Tibial artery (tissue), 4 donors: Measurements from ENCODE around the gene DNASE1.

Experiments used
- DNase-seq, 2 donors: peaks; one replicate each; pipeline ENCODE4 v3.0.0-alpha.2; 2019
- H3K27ac ChIP-seq, 2 donors: fragments of 200-600 bp; sonication (generic) in 1 of 2; 1 replicate in 1 of 2; 2 replicates in 1 of 2; pipeline ENCODE4 v1.5.1; 2018 to 2019; ENCODE audit warnings: mild to moderate bottlenecking in 1 of 2
- H3K27me3 ChIP-seq, 2 donors: fragments of 200-600 bp; sonication (generic) in 1 of 2; one replicate each; pipeline versions ENCODE4 v1.5.1 to v1.6.0; 2016 to 2019
- H3K36me3 ChIP-seq, 3 donors: fragments of 200-600 bp; sonication (generic) in 2 of 3; one replicate each; pipeline ENCODE4 v1.5.1; 2016 to 2019; ENCODE audit warnings: mild to moderate bottlenecking in 2 of 3
- H3K4me1 ChIP-seq, 4 donors: fragments of 200-600 bp; sonication (generic) in 2 of 4; 1 replicate in 3 of 4; 2 replicates in 1 of 4; pipeline ENCODE4 v1.5.1; 2016 to 2019
- H3K4me3 ChIP-seq, 2 donors: fragments of 200-600 bp; sonication (generic) in 1 of 2; 1 replicate in 1 of 2; 2 replicates in 1 of 2; pipeline ENCODE4 v1.5.1; 2018 to 2019; ENCODE audit warnings: mild to moderate bottlenecking in 2 of 2
- H3K9me3 ChIP-seq, 3 donors: fragments of 200-600 bp; sonication (generic) in 1 of 3; one replicate each; pipeline ENCODE4 v1.5.1; 2016 to 2019
- intact Hi-C: fragments of 100-400 bp; cut with DNase I; formaldehyde crosslinking; loops from one replicate; pipeline ENCODE4 v1.15.0; 2023; ENCODE audit warnings: low total_unique reads
- TF ChIP-seq, protein P1 (sequence below), 2 experiments: fragments of 200-600 bp in 1 of 2; fragments of 450-650 bp in 1 of 2; IDR thresholded peaks; one replicate each; pipeline ENCODE4 v1.5.1; 2017 to 2019; ENCODE audit warnings: antibody characterized with exemption in 2 of 2, mild to moderate bottlenecking in 1 of 2, moderate library complexity in 1 of 2

Gene DNASE1

DNA sequence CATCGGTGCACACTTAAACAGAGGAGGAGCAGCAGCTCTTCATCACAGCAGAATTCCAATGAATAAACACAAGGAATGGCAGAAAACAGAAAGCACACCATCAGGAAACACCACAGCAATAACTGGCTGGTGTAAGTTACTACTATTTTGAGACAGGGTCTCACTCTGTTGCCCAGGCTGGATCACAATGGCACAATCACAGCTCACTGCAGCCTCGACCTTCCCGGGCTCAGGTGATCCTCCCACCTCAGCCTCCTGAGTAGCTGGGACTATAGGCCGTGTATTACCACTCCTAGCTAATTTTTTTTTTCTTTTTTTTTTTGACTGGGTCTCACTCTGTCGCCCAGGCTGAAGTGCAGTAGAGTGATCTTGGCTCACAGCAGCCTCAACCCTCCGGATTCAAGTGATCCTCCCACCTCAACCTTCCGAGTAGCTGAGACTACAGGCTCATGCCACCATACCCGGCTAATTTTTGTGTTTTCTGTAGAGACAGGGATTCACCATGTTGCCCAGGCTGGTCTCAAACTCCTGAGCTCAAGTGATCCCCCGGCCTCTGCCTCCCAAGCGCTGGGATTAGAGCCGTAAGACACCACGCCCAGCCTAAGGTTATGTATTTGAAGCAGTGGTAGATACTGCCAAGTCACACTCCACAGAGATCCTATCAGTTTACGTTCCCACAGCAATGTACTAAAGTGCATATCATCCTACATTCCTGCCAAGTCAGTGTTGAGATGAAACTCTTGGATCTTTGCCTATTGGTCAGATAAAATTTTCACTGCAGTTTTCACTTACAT, 42.1 kb downstream of the DNASE1 start:
- TF ChIP-seq, protein P1, sequence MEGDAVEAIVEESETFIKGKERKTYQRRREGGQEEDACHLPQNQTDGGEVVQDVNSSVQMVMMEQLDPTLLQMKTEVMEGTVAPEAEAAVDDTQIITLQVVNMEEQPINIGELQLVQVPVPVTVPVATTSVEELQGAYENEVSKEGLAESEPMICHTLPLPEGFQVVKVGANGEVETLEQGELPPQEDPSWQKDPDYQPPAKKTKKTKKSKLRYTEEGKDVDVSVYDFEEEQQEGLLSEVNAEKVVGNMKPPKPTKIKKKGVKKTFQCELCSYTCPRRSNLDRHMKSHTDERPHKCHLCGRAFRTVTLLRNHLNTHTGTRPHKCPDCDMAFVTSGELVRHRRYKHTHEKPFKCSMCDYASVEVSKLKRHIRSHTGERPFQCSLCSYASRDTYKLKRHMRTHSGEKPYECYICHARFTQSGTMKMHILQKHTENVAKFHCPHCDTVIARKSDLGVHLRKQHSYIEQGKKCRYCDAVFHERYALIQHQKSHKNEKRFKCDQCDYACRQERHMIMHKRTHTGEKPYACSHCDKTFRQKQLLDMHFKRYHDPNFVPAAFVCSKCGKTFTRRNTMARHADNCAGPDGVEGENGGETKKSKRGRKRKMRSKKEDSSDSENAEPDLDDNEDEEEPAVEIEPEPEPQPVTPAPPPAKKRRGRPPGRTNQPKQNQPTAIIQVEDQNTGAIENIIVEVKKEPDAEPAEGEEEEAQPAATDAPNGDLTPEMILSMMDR (IDR thresholded peaks at IDR 0.05): no peak
- intact Hi-C loops: no loop called here
- DNase-seq: no peak
- no peaks in the 10 kb centered on the region for H3K27me3 ChIP-seq
- H3K4me3 ChIP-seq: no peak overlapping the region
- no peak overlapping the region for H3K27ac ChIP-seq
- H3K36me3 ChIP-seq: peaks cover 0 to 14% (median 0%) of the 10 kb centered on the region in 3 donors
- H3K9me3 ChIP-seq: no peaks in the 10 kb centered on the region
- H3K4me1 ChIP-seq: no peaks in the 10 kb centered on the region

GRCh38 chr16:3698941-3699340, 44.5 kb downstream of the DNASE1 start:
- Histone ChIP-seq H3K9me3 (no peaks in the 10 kb centered on the region), H3K4me3 (no peak overlapping the region), H3K4me1 (no peaks in the 10 kb centered on the region), H3K36me3 (peaks cover 0 to 14% (median 0%) of the 10 kb centered on the region in 3 donors), H3K27ac (no peak overlapping the region), H3K27me3 (no peaks in the 10 kb centered on the region)
- no peak for DNase-seq
- TF ChIP-seq, protein P1 (IDR thresholded peaks at IDR 0.05): no peak
- intact Hi-C loops: no loop called here

GRCh38 chr16:3701531-3701930, 47.0 kb downstream of the DNASE1 start:
- Histone ChIP-seq H3K27ac (no peak overlapping the region), H3K9me3 (no peaks in the 10 kb centered on the region), H3K27me3 (no peaks in the 10 kb centered on the region), H3K36me3 (no peaks in the 10 kb centered on the region), H3K4me1 (no peaks in the 10 kb centered on the region), H3K4me3 (no peak overlapping the region)
- no peak for DNase-seq
- intact Hi-C loops: no loop called here
- TF ChIP-seq, protein P1 (IDR thresholded peaks at IDR 0.05): no peak

DNA sequence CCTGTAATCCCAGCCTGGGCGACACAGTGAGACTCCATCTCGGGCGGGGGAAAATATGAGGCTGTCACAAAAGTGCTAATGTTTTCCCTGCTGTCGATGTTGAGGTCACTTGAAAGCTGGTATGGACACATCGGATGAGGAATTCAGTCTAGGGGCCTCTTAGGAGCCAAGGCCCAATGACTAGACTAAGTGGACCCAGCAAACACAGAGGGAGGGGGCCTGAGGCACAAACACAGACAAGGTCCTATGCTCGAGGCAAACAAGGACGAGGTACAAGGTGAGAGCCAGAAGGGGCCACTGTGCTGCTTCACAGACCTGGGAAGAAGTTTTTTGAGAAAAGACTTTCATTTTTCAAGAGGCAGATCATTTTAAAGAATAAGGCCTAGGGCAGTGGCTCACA, 47.6 kb downstream of the DNASE1 start:
- H3K36me3 ChIP-seq: no peaks in the 10 kb centered on the region
- H3K27me3 ChIP-seq: no peaks in the 10 kb centered on the region
- H3K4me1 ChIP-seq: no peaks in the 10 kb centered on the region
- H3K4me3 ChIP-seq: no peak overlapping the region
- H3K9me3 ChIP-seq: no peaks in the 10 kb centered on the region
- no peak overlapping the region for H3K27ac ChIP-seq
- TF ChIP-seq, protein P1 (IDR thresholded peaks at IDR 0.05): no peak
- intact Hi-C loops: no loop called here
- no peak for DNase-seq

GRCh38 chr16:3706253-3707012, 51.9 kb downstream of the DNASE1 start:
- intact Hi-C loops: no loop called here
- Histone ChIP-seq H3K4me1 (no peaks in the 10 kb centered on the region), H3K9me3 (no peaks in the 10 kb centered on the region), H3K36me3 (peaks cover 0 to 4% (median 0%) of the 10 kb centered on the region in 3 donors), H3K4me3 (no peak overlapping the region), H3K27me3 (no peaks in the 10 kb centered on the region), H3K27ac (no peak overlapping the region)
- DNase-seq: no peak
- TF ChIP-seq, protein P1 (IDR thresholded peaks at IDR 0.05): no peak
